ENCODE measurements around the gene ATL3.
"Not testable (repeated sequence)": the region's sequence is repeated elsewhere in the genome, so short reads cannot be mapped to it uniquely, and the experiment has no call there.

Gene ATL3

GRCh38 chr11:63682066-63683021 is 11.2 kb upstream of the ATL3 start:
- DNase-seq (ENCODE audit: low read depth, low spot score), result peak; percentile 41

GRCh38 chr11:63681321-63682065 is 10.3 kb upstream of the ATL3 start, which contains the start of gene RTN3:
Gene RTN3, plus strand, starts transcription at chr11:63681500. Its CDS starts 137 bp downstream, at chr11:63681637.
- peak; percentile 100 for DNase-seq (ENCODE audit: low read depth, low spot score)

- DNase-seq (ENCODE audit: low read depth, low spot score), result no peak
Measured at GRCh38 chr11:63680834-63681320, 9.7 kb upstream of the ATL3 start.

GRCh38 chr11:63673579-63673978 is 2.4 kb upstream of the ATL3 start:
- DNase-seq (ENCODE audit: low read depth, low spot score), result no peak

GRCh38 chr11:63672936-63673539 is 1.9 kb upstream of the ATL3 start:
- no peak for DNase-seq (ENCODE audit: low read depth, low spot score)

- DNase-seq (ENCODE audit: low read depth, low spot score), result no peak
Measured at GRCh38 chr11:63672156-63672463, 934 bp upstream of the ATL3 start.

- peak; percentile 78 for DNase-seq (ENCODE audit: low read depth, low spot score)
Measured at GRCh38 chr11:63670433-63671321, 499 bp downstream of the ATL3 start.

GRCh38 chr11:63670096-63670432 is 1.1 kb downstream of the ATL3 start:
- DNase-seq (ENCODE audit: low read depth, low spot score), result peak; percentile 28

- DNase-seq (ENCODE audit: low read depth, low spot score), result peak; percentile 88
Measured at GRCh38 chr11:63667995-63668795, 3.0 kb downstream of the ATL3 start.

- DNase-seq (ENCODE audit: low read depth, low spot score), result peak; percentile 21
Measured at GRCh38 chr11:63666874-63667273, 4.3 kb downstream of the ATL3 start.

GRCh38 chr11:63663809-63664208 is 7.4 kb downstream of the ATL3 start:
- peak; percentile 74 for DNase-seq (ENCODE audit: low read depth, low spot score)

- DNase-seq (ENCODE audit: low read depth, low spot score), result no peak
Measured at GRCh38 chr11:63660972-63661371, 10.2 kb downstream of the ATL3 start.

- DNase-seq (ENCODE audit: low read depth, low spot score), result no peak
Measured at GRCh38 chr11:63652671-63653070, 18.5 kb downstream of the ATL3 start.

GRCh38 chr11:63643205-63643604 is 28.0 kb downstream of the ATL3 start:
- no peak for DNase-seq (ENCODE audit: low read depth, low spot score)

GRCh38 chr11:63641727-63642126 is 29.4 kb downstream of the ATL3 start:
- peak; percentile 13 for DNase-seq (ENCODE audit: low read depth, low spot score)

GRCh38 chr11:63639199-63639832 is 31.9 kb downstream of the ATL3 start:
- peak; percentile 13 for DNase-seq (ENCODE audit: low read depth, low spot score)

- DNase-seq (ENCODE audit: low read depth, low spot score), result not testable (repeated sequence)
Measured at GRCh38 chr11:63638436-63638835, 32.7 kb downstream of the ATL3 start.

GRCh38 chr11:63635762-63636465 is 35.3 kb downstream of the ATL3 start:
- DNase-seq (ENCODE audit: low read depth, low spot score), result peak; percentile 78

GRCh38 chr11:63629426-63629825 is 41.8 kb downstream of the ATL3 start:
- no peak for DNase-seq (ENCODE audit: low read depth, low spot score)
